ENCODE data around the gene DALRD3. TPM values are rescaled to one million over a fixed set of nuclear protein-coding genes. Genes with fewer than 3 reads are reported as not detected.

Gene DALRD3
- total RNA-seq, 1 donor from 2014 or later, result 26.3 TPM

DNA sequence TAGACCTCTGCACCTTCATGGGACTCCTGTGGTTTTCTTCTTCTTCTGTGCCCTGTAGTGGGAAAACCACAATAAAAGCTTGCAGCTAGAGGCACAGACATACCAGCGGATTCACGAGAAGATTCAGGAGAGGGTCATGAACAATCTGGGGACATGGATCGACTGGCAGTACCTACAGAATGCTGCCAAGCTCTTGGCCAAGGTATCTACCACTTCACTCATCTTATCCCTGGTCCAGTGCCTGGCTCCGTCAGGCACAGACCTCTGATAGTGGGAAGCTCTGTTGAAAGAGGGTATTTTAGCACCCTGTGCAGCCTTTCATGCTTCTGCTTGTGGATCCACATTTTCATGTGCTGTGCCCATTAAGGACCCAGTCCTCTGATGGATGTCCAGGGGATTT is 38.1 kb downstream of the DALRD3 start:
- no peak for DNase-seq
- Mint-ChIP-seq H3K9me3 (ENCODE audit: unreplicated experiment) (no peaks in the 10 kb centered on the region), H3K27ac (ENCODE audit: unreplicated experiment) (no peak overlapping the region), H3K4me3 (ENCODE audit: unreplicated experiment) (no peak overlapping the region), H3K36me3 (ENCODE audit: unreplicated experiment) (no peaks in the 10 kb centered on the region), H3K27me3 (ENCODE audit: unreplicated experiment) (no peaks in the 10 kb centered on the region), H3K4me1 (ENCODE audit: low read depth, unreplicated experiment) (no peaks in the 10 kb centered on the region)
- TF ChIP-seq, protein P1, sequence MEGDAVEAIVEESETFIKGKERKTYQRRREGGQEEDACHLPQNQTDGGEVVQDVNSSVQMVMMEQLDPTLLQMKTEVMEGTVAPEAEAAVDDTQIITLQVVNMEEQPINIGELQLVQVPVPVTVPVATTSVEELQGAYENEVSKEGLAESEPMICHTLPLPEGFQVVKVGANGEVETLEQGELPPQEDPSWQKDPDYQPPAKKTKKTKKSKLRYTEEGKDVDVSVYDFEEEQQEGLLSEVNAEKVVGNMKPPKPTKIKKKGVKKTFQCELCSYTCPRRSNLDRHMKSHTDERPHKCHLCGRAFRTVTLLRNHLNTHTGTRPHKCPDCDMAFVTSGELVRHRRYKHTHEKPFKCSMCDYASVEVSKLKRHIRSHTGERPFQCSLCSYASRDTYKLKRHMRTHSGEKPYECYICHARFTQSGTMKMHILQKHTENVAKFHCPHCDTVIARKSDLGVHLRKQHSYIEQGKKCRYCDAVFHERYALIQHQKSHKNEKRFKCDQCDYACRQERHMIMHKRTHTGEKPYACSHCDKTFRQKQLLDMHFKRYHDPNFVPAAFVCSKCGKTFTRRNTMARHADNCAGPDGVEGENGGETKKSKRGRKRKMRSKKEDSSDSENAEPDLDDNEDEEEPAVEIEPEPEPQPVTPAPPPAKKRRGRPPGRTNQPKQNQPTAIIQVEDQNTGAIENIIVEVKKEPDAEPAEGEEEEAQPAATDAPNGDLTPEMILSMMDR (IDR thresholded peaks at IDR 0.05; ENCODE audit: partially characterized antibody, unreplicated experiment), result no peak

DNA sequence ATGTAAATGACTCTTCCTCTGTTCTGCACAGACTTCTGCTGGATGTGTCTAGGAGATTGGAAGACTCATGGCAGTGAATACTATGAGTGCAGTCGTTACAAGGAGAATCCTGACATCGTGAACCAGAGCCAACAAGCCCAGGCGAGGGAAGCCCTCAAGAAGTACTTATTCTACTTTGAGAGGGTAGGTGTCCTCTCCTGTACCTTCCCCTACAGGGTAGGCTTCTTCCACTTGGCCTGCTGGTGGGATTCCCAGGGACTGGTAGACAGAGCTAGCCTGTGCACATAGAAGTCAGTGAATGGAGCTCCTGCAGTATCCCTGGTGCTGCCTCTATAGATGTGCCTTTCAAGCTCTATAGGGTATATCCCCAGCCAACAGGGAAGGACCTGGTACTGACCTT is 38.9 kb downstream of the DALRD3 start:
- no peaks in the 10 kb centered on the region for H3K27me3 Mint-ChIP-seq (ENCODE audit: unreplicated experiment)
- no peaks in the 10 kb centered on the region for H3K9me3 Mint-ChIP-seq (ENCODE audit: unreplicated experiment)
- H3K36me3 Mint-ChIP-seq (ENCODE audit: unreplicated experiment), result no peaks in the 10 kb centered on the region
- no peak overlapping the region for H3K27ac Mint-ChIP-seq (ENCODE audit: unreplicated experiment)
- TF ChIP-seq, protein P1 (IDR thresholded peaks at IDR 0.05; ENCODE audit: partially characterized antibody, unreplicated experiment), result no peak
- H3K4me3 Mint-ChIP-seq (ENCODE audit: unreplicated experiment), result no peak overlapping the region
- H3K4me1 Mint-ChIP-seq (ENCODE audit: low read depth, unreplicated experiment), result no peaks in the 10 kb centered on the region
- no peak for DNase-seq

- Mint-ChIP-seq H3K9me3 (ENCODE audit: unreplicated experiment) (peaks cover 2% of the 10 kb centered on the region), H3K4me3 (ENCODE audit: unreplicated experiment) (no peak overlapping the region), H3K4me1 (ENCODE audit: low read depth, unreplicated experiment) (no peaks in the 10 kb centered on the region), H3K27ac (ENCODE audit: unreplicated experiment) (no peak overlapping the region), H3K36me3 (ENCODE audit: unreplicated experiment) (no peaks in the 10 kb centered on the region), H3K27me3 (ENCODE audit: unreplicated experiment) (peaks cover 1% of the 10 kb centered on the region)
- no peak for DNase-seq
- TF ChIP-seq, protein P1 (IDR thresholded peaks at IDR 0.05; ENCODE audit: partially characterized antibody, unreplicated experiment), result no peak
Observed at GRCh38 chr3:48974076-48974864, 44.1 kb downstream of the DALRD3 start.

GRCh38 chr3:48970586-48970985 is 47.8 kb downstream of the DALRD3 start:
- Mint-ChIP-seq H3K4me3 (ENCODE audit: unreplicated experiment) (no peak overlapping the region), H3K9me3 (ENCODE audit: unreplicated experiment) (peaks cover 2% of the 10 kb centered on the region), H3K4me1 (ENCODE audit: low read depth, unreplicated experiment) (no peaks in the 10 kb centered on the region), H3K27me3 (ENCODE audit: unreplicated experiment) (peaks cover 1% of the 10 kb centered on the region), H3K36me3 (ENCODE audit: unreplicated experiment) (no peaks in the 10 kb centered on the region), H3K27ac (ENCODE audit: unreplicated experiment) (no peak overlapping the region)
- no peak for DNase-seq
- TF ChIP-seq, protein P1 (IDR thresholded peaks at IDR 0.05; ENCODE audit: partially characterized antibody, unreplicated experiment), result no peak

- Mint-ChIP-seq H3K4me3 (ENCODE audit: unreplicated experiment) (no peak overlapping the region), H3K27ac (ENCODE audit: unreplicated experiment) (no peak overlapping the region), H3K9me3 (ENCODE audit: unreplicated experiment) (peaks cover 2% of the 10 kb centered on the region), H3K36me3 (ENCODE audit: unreplicated experiment) (no peaks in the 10 kb centered on the region), H3K27me3 (ENCODE audit: unreplicated experiment) (peaks cover 1% of the 10 kb centered on the region), H3K4me1 (ENCODE audit: low read depth, unreplicated experiment) (no peaks in the 10 kb centered on the region)
- TF ChIP-seq, protein P1 (IDR thresholded peaks at IDR 0.05; ENCODE audit: partially characterized antibody, unreplicated experiment), result no peak
- no peak for DNase-seq
Observed at GRCh38 chr3:48966876-48967361, 51.5 kb downstream of the DALRD3 start.
